Aorta (tissue), 5 donors: ENCODE results near the gene SPHKAP. TPM values are rescaled to one million over a fixed set of nuclear protein-coding genes. Genes with fewer than 3 reads are reported as not detected.

Experiments
- ATAC-seq: fragments of 200-7000 bp; cut with Tn5 transposase; one replicate; pipeline ENCODE4 v1.9.1; 2022; ENCODE audit warnings: moderate library complexity; ENCODE audit not compliant: low FRiP score
- DNase-seq, 2 donors: peaks; one replicate each; pipeline ENCODE4 v3.0.0-alpha.2; 2020
- H3K27ac ChIP-seq, 2 donors: one replicate each; pipeline ENCODE4 v1.5.1; 2013; ENCODE audit warnings: low read length in 2 of 2, mild to moderate bottlenecking in 2 of 2, moderate library complexity in 2 of 2, control low read depth in 1 of 2, inconsistent platforms in 1 of 2, low read depth in 1 of 2
- H3K27me3 ChIP-seq, 2 donors: one replicate each; pipeline ENCODE4 v1.6.1; 2013; ENCODE audit warnings: control low read depth in 1 of 2, low read length in 1 of 2, mild to moderate bottlenecking in 1 of 2, moderate library complexity in 1 of 2; ENCODE audit not compliant: insufficient read depth in 2 of 2, control insufficient read depth in 1 of 2
- H3K36me3 ChIP-seq, 2 donors: one replicate each; pipeline ENCODE4 v1.6.1; 2013; ENCODE audit warnings: control low read depth in 1 of 2, low read length in 1 of 2, mild to moderate bottlenecking in 1 of 2; ENCODE audit not compliant: insufficient read depth in 2 of 2, control insufficient read depth in 1 of 2
- H3K4me1 ChIP-seq, 2 donors: one replicate each; pipeline ENCODE4 v1.6.1; 2013; ENCODE audit warnings: low read length in 2 of 2, control low read depth in 1 of 2, mild to moderate bottlenecking in 1 of 2, moderate library complexity in 1 of 2; ENCODE audit not compliant: insufficient read depth in 2 of 2, control insufficient read depth in 1 of 2
- H3K4me3 ChIP-seq, 2 donors: one replicate each; pipeline ENCODE4 v1.5.1; 2013; ENCODE audit warnings: low read length in 2 of 2, control low read depth in 1 of 2, mild to moderate bottlenecking in 1 of 2
- H3K9me3 ChIP-seq: one replicate; pipeline ENCODE4 v1.6.1; 2013; ENCODE audit warnings: mild to moderate bottlenecking, low read length; ENCODE audit not compliant: control insufficient read depth
- WGBS, 2 donors: extraction: QIAGEN DNeasy Blood & Tissue Kit; methylation state at CpG; one replicate each; pipeline ENCODE4 v1.1.7; 2013; 5-methylcytosine and 5-hydroxymethylcytosine counted together
- intact Hi-C, 2 donors: fragments of 100-400 bp; cut with DNase I; formaldehyde crosslinking; loops; one replicate each; pipeline versions ENCODE4 v1.14.2 to v1.15.0; 2022
- polyA plus RNA-seq, 2 donors: library from polyadenylated mRNA; stranded (reverse); fragments of 200-250 nt; gene quantifications; one replicate each; pipeline ENCODE4 v1.2.3, GENCODE V29; 2013
- total RNA-seq, 2 donors: library from RNA; stranded (reverse); fragmentation: NEBNext Ultra II Directional; extraction: Animal tissue kit (Norgen Biotek cat#: 25700); gene quantifications; one replicate each; pipeline ENCODE4 v1.2.1, GENCODE V29; 2021
- donor health status: healthy with polysubstance abuse.
- donor health status: Bipolar disorder and iron deficiency.
- donor health status: DM: no; HTN: no; CAD: no.
- donor health status: DM: no; HTN: no; CAD: no.
- donor health status: DM: yes; HTN: yes; CAD: no.

SPHKAP gene
- total and polyA plus RNA-seq, 4 donors: 0.18 TPM; not detected in 3

- WGBS, 2 donors: 22 to 55% methylated on average over 1 of the region's 1 CpG
- intact Hi-C loops: no loop called here
- Histone ChIP-seq H3K4me3 (no peak overlapping the region), H3K4me1 (no peaks in the 10 kb centered on the region), H3K27ac (no peak overlapping the region), H3K36me3 (no peaks in the 10 kb centered on the region), H3K9me3 (no peaks in the 10 kb centered on the region), H3K27me3 (no peaks in the 10 kb centered on the region)
- ATAC-seq: no peak
- DNase-seq: no peak
Observed at GRCh38 chr2:228063558-228063957, 117.9 kb downstream of the SPHKAP start.

DNA sequence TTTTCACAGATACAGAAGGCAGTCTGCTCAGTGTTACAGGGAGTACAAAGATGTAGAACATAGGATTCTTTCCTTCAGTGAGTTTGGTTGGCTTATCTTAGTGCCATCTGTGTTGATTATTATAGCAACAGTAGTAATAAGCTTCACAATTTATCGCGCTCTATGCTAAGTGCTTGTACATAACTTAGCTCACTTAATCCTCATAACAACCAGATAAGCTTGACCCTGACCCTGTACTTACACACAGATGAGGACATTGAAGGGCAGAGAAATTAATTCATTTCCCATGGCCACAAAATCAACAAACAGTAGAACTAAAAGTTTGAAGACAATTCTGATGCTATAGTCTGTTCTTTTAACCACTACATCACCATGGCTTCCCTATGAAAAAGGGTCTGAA, 121.8 kb downstream of the SPHKAP start:
- ATAC-seq (no peak), DNase-seq (no peak)
- H3K27me3 ChIP-seq: no peaks in the 10 kb centered on the region
- WGBS, 2 donors: 79 to 97% methylated on average over 2 of the region's 2 CpGs
- no peak overlapping the region for H3K4me3 ChIP-seq
- H3K4me1 ChIP-seq: no peaks in the 10 kb centered on the region
- H3K9me3 ChIP-seq: no peaks in the 10 kb centered on the region
- no peak overlapping the region for H3K27ac ChIP-seq
- no peaks in the 10 kb centered on the region for H3K36me3 ChIP-seq
- intact Hi-C loops: no loop called here

DNA sequence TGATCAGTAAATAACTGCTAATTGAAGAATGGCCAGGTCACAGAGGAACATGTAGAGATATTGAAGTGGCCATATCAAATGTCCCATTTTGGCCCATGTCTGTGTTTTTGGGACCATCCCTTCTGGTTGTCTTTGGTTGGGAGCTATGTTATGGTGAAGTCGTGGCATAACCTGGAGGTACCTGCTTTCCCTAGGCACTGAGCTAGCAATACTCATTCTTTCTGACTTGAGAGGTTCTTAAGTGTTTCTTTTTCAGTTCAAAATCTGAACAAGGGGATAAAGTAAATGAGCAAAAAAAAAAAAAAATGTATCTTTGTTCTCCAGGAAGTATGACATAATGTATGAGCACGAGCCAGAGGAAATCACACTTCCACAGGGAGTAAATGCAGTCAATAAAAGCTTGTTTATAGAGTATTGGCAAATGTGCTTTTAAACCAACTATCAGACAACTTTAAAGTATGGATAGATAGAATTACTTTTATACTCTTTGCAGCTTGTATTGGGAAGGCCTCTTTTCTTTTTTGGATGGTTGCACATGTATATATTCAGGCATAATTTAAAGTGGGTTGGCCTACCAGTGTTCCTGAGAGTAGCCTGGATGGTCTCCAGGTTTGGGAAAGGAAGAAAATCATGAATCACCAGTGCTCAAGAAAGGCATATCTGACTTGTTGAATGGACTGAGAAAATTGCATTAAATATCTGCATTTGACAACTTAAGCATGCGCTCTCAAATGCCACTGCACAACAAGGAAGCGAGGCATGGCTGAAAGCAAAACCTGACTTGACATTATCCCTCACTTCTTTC, 125.0 kb downstream of the SPHKAP start:
- ATAC-seq: no peak
- H3K4me1 ChIP-seq: no peaks in the 10 kb centered on the region
- no peak overlapping the region for H3K27ac ChIP-seq
- H3K27me3 ChIP-seq: no peaks in the 10 kb centered on the region
- H3K4me3 ChIP-seq: no peak overlapping the region
- H3K36me3 ChIP-seq: no peaks in the 10 kb centered on the region
- intact Hi-C loops: no loop called here
- WGBS, 2 donors: 60 to 67% methylated on average over 4 of the region's 4 CpGs
- no peak for DNase-seq
- no peaks in the 10 kb centered on the region for H3K9me3 ChIP-seq

DNA sequence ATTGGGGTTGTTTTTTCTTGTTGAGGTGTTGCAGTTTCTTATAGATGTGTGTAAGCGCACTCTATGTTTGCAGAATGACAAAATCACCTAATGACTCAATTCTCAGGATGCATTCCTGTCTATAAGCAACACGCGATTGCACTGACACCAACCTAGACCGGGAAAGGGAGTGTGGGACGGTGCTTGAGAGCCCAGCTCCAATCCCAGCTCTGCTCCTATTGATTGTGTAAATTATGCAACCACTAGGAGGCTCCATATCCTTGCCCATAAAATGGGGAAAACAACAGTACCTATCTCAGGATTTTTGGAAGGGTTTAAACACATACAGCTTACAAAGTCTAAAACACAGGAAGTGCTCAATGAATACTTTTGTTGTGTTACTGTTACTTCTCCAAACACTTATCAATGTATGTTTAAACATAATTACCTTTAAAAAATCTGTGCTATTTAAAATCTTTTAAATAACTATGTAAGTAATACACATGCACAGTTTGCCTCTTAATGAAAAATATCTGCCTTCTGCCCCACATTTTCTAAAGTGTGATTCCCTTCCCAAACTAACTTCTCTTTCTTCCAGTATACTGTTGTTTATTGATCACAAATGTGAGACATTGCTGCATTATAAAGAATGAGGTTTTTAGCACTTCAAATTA, 132.5 kb downstream of the SPHKAP start:
- WGBS, 2 donors: 15 to 19% methylated on average over 5 of the region's 5 CpGs
- Histone ChIP-seq H3K4me1 (no peaks in the 10 kb centered on the region), H3K4me3 (no peak overlapping the region), H3K27me3 (no peaks in the 10 kb centered on the region), H3K36me3 (no peaks in the 10 kb centered on the region), H3K9me3 (no peaks in the 10 kb centered on the region), H3K27ac (no peak overlapping the region)
- peak; percentile 62 for ATAC-seq
- intact Hi-C loops: no loop called here
- DNase-seq: no peak

- no peaks in the 10 kb centered on the region for H3K36me3 ChIP-seq
- H3K27me3 ChIP-seq: no peaks in the 10 kb centered on the region
- no peaks in the 10 kb centered on the region for H3K9me3 ChIP-seq
- H3K4me1 ChIP-seq: no peaks in the 10 kb centered on the region
- WGBS, 2 donors: 95 to 96% methylated on average over 2 of the region's 2 CpGs
- no peak for ATAC-seq
- H3K27ac ChIP-seq: no peak overlapping the region
- DNase-seq: no peak
- intact Hi-C loops: no loop called here
- H3K4me3 ChIP-seq: no peak overlapping the region
Observed at GRCh38 chr2:228040995-228041394, 140.5 kb downstream of the SPHKAP start.

- H3K9me3 ChIP-seq: no peaks in the 10 kb centered on the region
Observed at GRCh38 chr2:228039752-228040534, 141.5 kb downstream of the SPHKAP start.

GRCh38 chr2:228038967-228039366, 142.5 kb downstream of the SPHKAP start:
- DNase-seq (no peak), ATAC-seq (no peak)
- H3K9me3 ChIP-seq: no peaks in the 10 kb centered on the region
- H3K27ac ChIP-seq: no peak overlapping the region
- H3K4me3 ChIP-seq: no peak overlapping the region
- intact Hi-C loops: no loop called here
- H3K27me3 ChIP-seq: no peaks in the 10 kb centered on the region
- H3K36me3 ChIP-seq: no peaks in the 10 kb centered on the region
- H3K4me1 ChIP-seq: no peaks in the 10 kb centered on the region
- WGBS, 2 donors: 28 to 42% methylated on average over 4 of the region's 4 CpGs

More at GRCh38 chr2:228039752-228040534, 141.5 kb downstream of the SPHKAP start:
- ATAC-seq (no peak), DNase-seq (no peak)
- intact Hi-C loops: no loop called here
- Histone ChIP-seq H3K27me3 (no peaks in the 10 kb centered on the region), H3K36me3 (no peaks in the 10 kb centered on the region), H3K4me1 (no peaks in the 10 kb centered on the region), H3K4me3 (no peak overlapping the region), H3K27ac (no peak overlapping the region)
- 57 to 65% methylated on average over 5 of the region's 5 CpGs for WGBS, 2 donors

DNA sequence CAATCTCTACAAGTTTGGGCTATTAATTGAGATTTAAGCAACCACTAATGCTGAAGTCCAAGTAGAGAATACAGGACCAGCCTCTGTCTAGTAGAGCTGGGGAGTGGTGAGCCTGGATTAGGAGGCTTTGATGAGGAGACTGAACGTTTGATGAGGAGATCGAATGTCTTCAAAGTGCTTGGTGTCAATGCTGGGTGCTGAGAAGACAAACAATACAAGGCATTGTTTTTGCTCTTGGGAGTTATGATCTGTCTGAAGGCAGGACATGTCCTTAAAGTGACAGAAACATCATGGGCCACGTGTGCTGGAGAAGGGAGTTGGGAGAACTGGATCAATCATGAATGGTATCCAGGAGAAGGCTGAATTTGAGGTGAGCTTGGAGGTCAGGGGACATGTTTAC, 143.6 kb downstream of the SPHKAP start:
- no peaks in the 10 kb centered on the region for H3K9me3 ChIP-seq
- no peaks in the 10 kb centered on the region for H3K27me3 ChIP-seq
- DNase-seq (no peak), ATAC-seq (no peak)
- no peaks in the 10 kb centered on the region for H3K36me3 ChIP-seq
- no peak overlapping the region for H3K27ac ChIP-seq
- intact Hi-C loops: no loop called here
- H3K4me3 ChIP-seq: no peak overlapping the region
- 25 to 35% methylated on average over 3 of the region's 3 CpGs for WGBS, 2 donors
- no peaks in the 10 kb centered on the region for H3K4me1 ChIP-seq
